ENCODE data around the gene IL11. TPM values are rescaled to one million over a fixed set of nuclear protein-coding genes. Genes with fewer than 3 reads are reported as not detected.

IL11 gene
- total RNA-seq, 2 donors from 2014 or later: 0.32 TPM; not detected in 1

DNA sequence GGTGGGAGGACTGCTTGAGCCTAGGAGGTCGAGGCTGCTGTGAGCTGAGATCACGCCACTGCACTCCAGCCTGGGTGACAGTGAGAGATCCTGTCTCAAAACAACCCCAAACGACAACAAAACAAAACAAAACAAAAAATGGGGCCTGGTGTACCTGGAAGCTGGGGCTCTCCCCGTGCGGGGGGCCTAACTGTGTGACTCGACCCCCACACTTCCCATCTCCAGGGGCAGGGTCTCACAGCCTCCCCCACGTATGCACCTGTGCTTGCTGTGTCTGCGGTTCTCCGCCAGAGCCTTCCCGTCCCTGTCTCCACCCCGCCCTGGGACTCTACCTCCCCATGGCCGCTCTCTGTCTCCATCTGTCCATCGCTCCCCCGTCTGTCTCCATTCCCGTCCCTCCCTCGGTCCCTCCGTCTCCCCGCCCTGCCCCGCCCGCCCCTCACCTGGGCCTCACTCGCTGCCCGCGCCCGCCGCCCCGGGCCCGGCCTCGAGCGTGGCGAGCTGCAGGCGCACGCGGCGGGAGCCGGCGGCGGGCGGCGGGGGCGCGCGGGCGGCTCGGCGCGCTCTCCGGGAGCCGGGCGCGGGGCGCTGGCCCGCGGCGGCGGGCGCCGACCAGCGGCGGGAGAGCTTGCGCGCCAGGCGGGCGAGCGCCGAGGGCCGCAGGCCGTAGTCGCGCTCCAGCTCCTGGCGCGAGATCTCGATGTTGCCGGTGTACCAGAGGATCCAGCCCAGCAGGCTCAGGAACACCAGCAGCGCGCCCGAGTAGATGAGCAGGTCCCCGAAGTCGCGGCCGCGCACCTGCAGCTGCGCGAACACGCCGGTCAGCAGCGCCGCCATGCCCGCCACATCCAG lies 13.2 kb upstream of the IL11 start:
- peaks cover 33 to 49% of the 10 kb centered on the region in 2 donors for H3K36me3 Mint-ChIP-seq
- DNase-seq (ENCODE audit: low spot score in 2 of 2) (peak in 1 of 2 donors; percentile 57), ATAC-seq (peak; percentile 28 to 39)
- peaks cover 0 to 6% of the 10 kb centered on the region in 2 donors for H3K9me3 Mint-ChIP-seq
- peak overlapping the region; percentile 85 to 96 for H3K27ac Mint-ChIP-seq

DNA sequence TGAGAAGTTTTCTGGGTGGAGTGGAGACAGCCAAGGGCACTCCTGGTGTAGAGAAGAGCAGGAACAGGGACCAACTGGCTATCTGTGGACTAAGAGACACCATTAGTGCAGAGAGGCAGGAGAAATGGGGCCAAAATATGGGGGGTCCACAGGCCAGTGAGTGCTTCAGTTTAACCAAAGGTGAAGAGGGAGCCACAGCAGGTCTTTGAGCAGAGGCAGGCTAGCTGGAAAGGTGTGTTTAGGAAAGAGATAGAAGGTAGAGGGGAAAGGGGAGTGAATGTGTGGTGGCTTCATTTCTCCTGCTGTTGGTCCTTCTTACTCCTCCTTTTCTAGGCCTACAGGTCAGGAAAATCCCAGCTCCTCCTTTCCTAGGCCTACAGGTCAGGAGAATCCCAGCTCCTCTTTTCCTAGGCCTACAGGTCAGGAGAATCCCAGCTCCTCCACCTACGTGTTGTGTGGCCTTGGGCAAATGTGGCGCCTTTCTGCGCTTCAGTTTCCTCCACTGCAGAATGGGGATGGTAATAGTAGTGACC lies 12.3 kb upstream of the IL11 start:
- H3K36me3 Mint-ChIP-seq: peaks cover 28 to 42% of the 10 kb centered on the region in 2 donors

DNA sequence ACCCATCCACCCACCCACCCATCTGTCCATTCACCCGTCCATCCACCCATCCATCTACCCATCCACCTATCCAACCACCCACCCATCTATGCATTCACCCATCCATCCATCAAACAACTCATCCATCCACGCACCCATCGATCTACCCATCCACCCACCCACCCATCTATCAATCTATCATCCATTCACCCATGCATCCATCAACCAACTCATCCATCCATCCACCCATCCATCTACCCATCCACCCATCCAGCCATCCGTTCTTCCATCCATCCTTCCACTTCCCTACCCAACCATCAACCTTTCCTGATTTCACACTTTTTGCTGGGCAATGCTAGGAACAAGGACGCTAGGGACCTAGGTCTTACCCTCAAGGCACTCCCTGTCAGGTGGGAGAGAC lies 11.8 kb upstream of the IL11 start:
- Mint-ChIP-seq H3K36me3 (peaks cover 23 to 36% of the 10 kb centered on the region in 2 donors), H3K9me3 (peaks cover 0 to 6% of the 10 kb centered on the region in 2 donors), H3K27ac (no peak overlapping the region)
- ATAC-seq (no peak), DNase-seq (ENCODE audit: low spot score in 2 of 2) (no peak)

More for the DNA sequence above, 12.3 kb upstream of the IL11 start:
- peak overlapping the region; percentile 85 to 96 for H3K27ac Mint-ChIP-seq
- DNase-seq (ENCODE audit: low spot score in 2 of 2): no peak
- no peak for ATAC-seq
- peaks cover 0 to 6% of the 10 kb centered on the region in 2 donors for H3K9me3 Mint-ChIP-seq

DNA sequence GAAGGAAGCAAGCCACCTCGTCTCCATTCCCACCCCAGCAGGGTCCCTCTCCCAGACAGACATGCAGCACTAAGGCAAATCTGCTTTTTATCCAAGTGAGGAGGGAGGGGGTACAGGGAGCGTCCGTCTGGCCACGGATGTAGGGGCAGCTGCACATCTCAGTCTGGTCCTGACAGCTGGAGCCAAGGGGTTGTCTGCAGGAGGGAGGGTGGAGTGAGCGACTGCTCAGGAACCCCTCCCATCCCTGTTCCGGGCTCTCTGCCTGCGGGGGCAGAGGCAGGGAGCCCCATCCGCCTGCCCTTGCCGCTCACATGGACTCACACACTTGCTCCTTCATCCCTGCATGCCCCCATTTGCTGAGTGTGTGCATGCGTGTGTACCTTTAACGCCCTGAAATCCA lies 8.9 kb upstream of the IL11 start:
- DNase-seq (ENCODE audit: low spot score in 2 of 2): no peak
- no peak for ATAC-seq
- peaks cover 0 to 6% of the 10 kb centered on the region in 2 donors for H3K9me3 Mint-ChIP-seq
- H3K36me3 Mint-ChIP-seq: peaks cover 0 to 21% of the 10 kb centered on the region in 2 donors
- peak overlapping the region in 1 of 2 donors; percentile 22 for H3K27ac Mint-ChIP-seq

DNA sequence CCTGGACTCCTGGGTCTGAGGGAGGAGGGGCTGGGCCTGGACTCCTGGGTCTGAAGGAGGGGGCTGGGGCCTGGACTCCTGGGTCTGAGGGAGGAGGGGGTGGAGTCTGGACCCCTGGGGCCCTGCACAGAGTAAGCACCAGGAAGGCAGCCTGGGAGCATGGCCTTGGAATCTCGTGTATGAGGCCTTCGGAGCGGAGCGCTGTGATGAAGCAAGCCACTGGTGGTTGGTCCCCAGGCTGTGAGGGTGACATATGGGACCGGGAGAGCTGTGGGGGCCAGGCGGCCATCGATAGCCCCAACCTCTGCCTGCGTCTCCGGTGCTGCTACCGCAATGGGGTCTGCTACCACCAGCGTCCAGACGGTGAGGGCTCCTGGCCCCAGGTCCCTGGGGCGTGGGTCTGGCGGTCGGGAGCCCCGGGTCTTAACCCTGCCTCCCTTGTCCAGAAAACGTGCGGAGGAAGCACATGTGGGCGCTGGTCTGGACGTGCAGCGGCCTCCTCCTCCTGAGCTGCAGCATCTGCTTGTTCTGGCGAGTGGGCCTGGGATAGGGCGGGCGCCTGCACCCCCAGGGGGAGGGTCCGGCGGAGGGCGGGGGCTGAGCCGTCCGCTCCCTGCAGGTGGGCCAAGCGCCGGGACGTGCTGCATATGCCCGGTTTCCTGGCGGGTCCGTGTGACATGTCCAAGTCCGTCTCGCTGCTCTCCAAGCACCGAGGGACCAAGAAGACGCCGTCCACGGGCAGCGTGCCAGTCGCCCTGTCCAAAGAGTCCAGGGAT lies 7.3 kb upstream of the IL11 start:
- peaks cover 0 to 6% of the 10 kb centered on the region in 2 donors for H3K9me3 Mint-ChIP-seq

DNA sequence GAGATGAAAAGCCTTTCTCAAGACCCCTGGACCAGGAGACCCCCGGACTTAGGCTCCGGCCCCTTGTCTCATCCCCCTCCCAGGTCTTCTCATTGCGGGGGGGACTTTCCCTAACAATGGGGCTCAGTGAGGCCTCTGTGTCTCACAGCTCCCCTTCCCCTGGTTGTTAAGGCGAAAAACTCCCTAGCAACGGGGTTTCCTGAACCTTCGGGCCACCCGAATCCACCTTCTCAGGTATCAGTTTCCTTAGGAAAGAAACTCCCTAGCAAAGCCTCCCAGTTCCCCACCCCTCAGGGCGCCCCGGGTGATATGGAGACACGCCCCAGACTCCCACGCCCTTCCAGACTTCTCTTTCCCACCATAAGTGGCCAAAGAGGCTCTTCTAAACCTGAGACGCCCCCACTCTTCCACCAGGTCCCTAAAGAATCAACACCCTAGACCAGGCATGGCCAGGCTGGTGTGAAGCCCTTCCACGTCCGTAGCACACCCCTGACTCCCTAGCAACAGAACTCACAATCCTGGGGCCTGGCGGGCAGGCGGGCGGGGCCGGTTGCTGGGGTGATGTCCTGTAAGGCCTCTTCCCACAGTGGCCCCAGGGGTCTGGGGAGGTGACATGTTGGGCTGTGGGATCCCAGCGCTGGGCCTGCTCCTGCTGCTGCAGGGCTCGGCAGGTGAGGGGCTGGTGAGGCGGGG lies 6.1 kb upstream of the IL11 start, which contains the start of gene TMEM190:
TMEM190 (plus strand) TSS at position 586 of the 693 bp plus-strand sequence; CDS start at position 614, 28 bp downstream.
- no peak for ATAC-seq
- Mint-ChIP-seq H3K27ac (no peak within 1 kb of the TSS), H3K36me3 (peaks cover 0 to under 1% of the 10 kb centered on the region in 2 donors), H3K9me3 (no peaks in the 10 kb centered on the region)
- DNase-seq (ENCODE audit: low spot score in 2 of 2): no peak

More for the DNA sequence above, 7.3 kb upstream of the IL11 start:
- Mint-ChIP-seq H3K27ac (no peak overlapping the region), H3K36me3 (peaks cover 0 to 12% of the 10 kb centered on the region in 2 donors)
- no peak for ATAC-seq
- DNase-seq (ENCODE audit: low spot score in 2 of 2): no peak

DNA sequence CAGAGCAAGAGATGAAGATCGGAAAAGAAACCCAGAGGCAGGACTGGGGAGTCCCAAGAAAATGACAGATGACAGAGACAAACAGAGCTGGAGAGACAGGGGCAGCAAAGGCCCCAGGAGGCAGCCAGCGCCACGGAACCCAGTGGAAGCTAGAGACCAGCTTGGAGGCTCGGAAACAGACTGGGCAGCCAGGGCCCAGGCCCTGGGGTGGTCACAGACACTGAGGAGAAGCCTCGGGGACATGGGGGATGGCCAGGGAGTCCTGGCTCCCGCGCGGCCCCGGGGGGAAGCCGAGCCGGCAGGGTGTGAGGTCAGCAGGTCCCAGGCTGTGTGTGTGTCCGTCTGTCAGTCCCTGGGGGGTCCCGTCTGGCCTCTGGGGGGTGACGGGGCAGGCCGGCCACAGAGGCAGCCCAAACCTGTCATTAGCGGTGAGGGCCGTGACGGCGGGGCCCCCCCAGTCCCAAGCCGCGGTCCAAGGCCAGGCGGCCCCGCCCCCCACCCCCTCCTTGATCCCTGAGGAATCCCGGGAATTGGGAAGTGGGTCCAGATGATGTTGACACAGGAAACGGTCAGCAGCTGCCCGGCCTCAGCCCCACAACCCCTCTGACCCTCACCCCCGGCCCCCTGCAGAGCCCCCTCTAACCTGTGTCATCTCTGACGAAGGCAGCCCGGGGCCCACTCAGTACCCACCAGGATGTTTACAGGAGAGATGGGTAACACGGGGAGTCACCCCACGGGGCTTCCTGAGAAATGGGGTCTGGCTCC lies 3.9 kb upstream of the IL11 start:
- DNase-seq (ENCODE audit: low spot score in 2 of 2) (no peak), ATAC-seq (no peak)
- no peaks in the 10 kb centered on the region for H3K9me3 Mint-ChIP-seq
- H3K36me3 Mint-ChIP-seq: no peaks in the 10 kb centered on the region
- H3K27ac Mint-ChIP-seq: no peak overlapping the region

DNA sequence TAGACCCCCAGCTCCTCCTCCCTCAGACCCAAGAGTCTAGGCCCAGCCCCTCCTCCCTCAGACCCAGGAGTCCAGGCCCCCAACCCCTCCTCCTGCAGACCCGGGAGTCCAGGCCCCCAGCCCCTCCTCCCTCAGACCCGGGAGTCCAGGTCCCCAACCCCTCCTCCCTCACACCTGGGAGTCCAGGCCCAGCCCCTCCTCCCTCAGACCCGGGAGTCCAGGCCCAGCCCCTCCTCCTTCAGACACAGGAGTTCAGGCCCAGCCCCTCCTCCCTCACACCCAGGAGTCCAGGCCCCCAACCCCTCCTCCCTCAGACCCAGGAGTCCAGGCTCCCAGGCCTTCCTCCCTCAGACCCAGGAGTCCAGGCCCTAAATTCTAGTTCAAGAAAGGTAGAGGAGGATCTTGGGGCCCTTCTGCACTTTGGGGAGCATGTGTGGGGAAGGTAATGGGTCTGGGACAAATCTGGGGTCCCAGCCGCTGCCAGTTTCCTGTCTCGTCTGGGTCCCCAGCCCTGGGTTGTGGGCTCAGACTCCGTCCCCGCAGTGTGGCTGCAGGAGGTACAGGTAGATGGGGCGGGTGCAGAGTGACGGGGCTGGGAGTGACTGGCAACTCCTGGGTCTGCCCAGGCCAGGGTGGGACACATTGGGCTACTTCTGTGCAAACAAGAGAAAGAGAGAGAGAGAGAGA lies 3.2 kb upstream of the IL11 start:
- no peak overlapping the region for H3K27ac Mint-ChIP-seq
- DNase-seq (ENCODE audit: low spot score in 2 of 2) (no peak), ATAC-seq (no peak)
- H3K36me3 Mint-ChIP-seq: no peaks in the 10 kb centered on the region
- no peaks in the 10 kb centered on the region for H3K9me3 Mint-ChIP-seq

DNA sequence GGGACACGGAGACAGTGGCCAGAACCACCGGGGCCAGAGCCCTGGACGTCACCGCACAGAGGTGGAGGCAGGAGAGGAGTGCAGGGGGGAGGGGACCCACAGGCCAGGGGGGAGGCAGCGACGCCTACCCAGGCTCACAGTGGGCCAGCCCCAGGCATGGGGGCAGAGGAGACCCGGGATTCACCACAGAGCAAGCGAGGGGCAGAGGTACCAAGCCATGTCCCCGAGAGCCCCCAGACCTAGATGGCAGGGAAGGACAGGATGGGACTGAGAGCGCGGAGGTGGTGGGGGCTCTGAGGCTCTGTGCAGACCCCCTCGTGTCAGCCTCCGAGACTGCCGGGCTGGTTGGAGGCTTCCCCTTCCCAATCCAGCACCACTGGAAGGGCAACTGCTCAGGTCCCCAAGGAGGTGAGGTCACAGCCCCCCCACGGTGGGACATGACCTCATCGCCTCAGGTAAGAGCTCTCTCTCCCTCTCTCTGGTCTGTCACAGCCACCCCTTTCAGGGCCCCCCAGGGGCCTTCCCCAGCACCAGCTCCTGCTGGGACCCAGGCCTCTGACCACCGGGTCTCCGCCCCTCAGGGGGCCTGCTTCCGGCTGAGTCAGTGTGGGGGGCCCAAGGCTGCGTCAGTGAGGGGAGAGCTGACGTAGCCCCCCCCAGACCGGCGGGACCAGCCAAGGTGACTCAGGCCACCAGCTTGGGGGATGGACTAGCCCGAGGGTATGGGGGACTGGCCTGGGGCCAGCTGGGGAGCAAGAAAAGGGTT lies 2.2 kb upstream of the IL11 start:
- Mint-ChIP-seq H3K9me3 (no peaks in the 10 kb centered on the region), H3K36me3 (no peaks in the 10 kb centered on the region), H3K27ac (no peak overlapping the region)
- peak in 1 of 2 donors; percentile 15 for ATAC-seq
- no peak for DNase-seq (ENCODE audit: low spot score in 2 of 2)

DNA sequence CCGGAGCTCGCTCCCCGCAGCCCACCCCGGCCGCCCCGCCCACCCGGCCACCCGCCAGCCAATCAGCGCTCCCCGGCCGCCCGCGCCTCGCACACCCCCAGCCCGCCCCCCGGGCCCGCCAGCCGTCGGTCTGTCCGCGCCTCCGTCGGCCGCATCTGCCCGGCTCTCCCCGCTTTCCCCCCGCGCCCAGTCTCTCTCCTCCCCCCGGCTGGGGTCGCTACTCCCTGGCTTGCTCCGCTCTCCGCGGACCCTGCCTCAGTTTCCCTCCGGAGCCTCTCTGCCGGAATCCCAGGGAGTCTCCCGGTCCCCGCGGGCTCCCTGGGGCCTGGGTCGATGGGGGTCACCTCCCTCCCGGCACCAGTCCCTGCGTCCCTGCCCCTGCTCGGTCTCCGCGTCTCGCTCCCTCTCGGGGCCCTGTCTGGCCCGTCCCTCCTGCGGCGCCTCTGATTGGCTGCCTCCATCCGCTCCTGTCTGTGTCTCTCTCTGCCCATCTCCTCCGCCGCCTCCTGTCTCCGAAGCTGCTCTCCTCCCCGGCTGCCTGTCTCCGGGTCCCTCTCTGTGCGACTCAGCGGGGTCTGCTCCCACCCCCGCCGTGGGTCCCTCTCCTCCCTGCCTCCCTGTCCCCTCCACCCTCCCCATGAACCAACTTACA lies 484 bp downstream of the IL11 start:
- Mint-ChIP-seq H3K9me3 (no peaks in the 10 kb centered on the region), H3K27ac (no peak overlapping the region), H3K36me3 (no peaks in the 10 kb centered on the region)
- peak in 1 of 2 donors; percentile 34 for DNase-seq (ENCODE audit: low spot score in 2 of 2)
- ATAC-seq: peak; percentile 62 to 71

DNA sequence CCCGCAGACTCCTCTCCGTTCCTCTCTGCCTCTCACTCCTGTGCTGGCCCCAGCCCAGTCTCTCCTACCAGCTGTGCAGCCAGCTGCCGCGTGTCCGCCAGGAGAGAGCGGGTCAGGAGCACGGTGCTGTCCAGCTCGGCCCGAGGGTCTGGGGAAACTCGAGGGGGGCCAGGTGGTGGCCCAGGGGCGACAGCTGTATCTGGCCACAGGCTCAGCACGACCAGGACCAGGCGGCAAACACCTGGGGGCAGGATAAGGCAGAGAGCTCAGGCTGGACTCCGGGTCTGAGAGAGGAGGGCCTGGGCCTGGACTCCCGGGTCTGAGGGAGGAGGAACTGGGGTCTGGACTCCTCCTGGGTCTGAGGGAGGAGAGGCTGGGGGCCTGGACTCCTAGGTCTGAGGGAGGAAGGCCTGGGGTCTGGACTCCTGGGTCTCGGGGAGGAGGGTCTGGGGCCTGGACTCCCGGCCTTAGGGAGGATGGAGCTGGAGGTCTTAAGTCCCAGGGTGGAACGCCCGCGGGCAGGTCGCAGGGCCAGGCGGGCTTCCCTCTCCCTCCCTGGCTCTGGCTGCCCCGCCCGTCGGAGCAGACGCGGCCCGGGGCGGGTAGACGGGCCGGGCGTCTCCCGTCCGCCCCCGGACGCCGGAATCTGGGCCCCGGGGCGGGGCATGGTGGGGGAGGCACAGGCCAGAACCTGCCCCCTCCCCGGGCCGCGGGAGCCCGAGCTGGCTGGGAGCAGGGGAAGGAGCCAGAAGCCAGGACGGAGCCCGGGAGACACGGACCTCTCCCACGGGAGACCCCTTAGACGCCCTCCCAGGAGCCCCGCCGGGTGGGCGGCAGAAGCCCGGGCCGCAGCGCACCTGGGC lies 1.3 kb downstream of the IL11 start:
- peak in 1 of 2 donors; percentile 46 for DNase-seq (ENCODE audit: low spot score in 2 of 2)
- H3K36me3 Mint-ChIP-seq: no peaks in the 10 kb centered on the region

DNA sequence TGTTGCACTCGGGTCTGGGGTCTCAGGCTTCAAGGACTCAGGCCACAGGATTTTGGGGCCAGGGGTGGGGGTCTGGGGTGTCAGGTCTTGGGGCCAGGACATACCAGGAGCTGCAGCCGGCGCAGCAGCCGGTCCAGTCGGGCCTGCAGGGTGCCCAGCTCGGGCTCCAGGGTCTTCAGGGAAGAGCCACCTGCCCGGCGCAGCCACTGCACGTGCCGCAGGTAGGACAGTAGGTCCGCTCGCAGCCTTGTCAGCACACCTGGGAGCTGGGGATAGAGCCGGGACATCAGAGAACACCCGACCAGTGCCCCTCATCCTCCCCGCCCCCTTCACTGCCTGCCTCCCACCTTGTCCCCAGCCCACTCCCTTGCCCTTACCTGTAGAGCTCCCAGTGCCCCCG lies 2.2 kb downstream of the IL11 start:
- H3K27ac Mint-ChIP-seq: no peak overlapping the region
- no peaks in the 10 kb centered on the region for H3K36me3 Mint-ChIP-seq
- H3K9me3 Mint-ChIP-seq: no peaks in the 10 kb centered on the region
- no peak for DNase-seq (ENCODE audit: low spot score in 2 of 2)
- ATAC-seq: no peak

More for the DNA sequence above, 1.3 kb downstream of the IL11 start:
- peak; percentile 30 to 55 for ATAC-seq
- H3K27ac Mint-ChIP-seq: no peak overlapping the region
- H3K9me3 Mint-ChIP-seq: no peaks in the 10 kb centered on the region

DNA sequence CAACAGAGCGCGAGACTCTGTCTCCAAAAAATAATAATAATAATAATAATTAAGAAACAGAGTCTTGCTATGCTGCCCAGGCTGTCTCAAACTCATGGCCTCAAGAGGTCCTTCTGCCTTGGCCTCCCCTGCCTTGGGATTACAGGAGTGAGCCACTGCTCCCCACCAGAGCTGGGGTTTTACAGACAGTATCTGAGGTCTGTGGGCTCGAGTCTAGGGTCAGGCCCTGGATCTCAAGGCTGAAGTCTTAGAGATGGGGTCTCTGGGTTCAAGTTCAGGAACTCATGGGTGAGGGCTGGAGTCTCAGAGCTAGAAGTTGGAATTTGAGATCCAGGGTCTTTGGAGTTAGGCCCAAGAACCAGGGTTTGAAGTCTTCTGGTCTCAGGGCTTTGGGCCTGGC lies 3.5 kb downstream of the IL11 start:
- no peak for DNase-seq (ENCODE audit: low spot score in 2 of 2)
- no peaks in the 10 kb centered on the region for H3K9me3 Mint-ChIP-seq
- no peak for ATAC-seq
- peak overlapping the region in 1 of 2 donors; percentile 14 for H3K27ac Mint-ChIP-seq
- no peaks in the 10 kb centered on the region for H3K36me3 Mint-ChIP-seq
